ENCODE data around the gene GREM1. TPM values are rescaled to one million over a fixed set of nuclear protein-coding genes. Genes with fewer than 3 reads are reported as not detected.

GREM1 gene
- total RNA-seq, 1 donor from 2014 or later, result not detected

GRCh38 chr15:32683906-32684584 is 33.8 kb upstream of the GREM1 start:
- no peak overlapping the region for H3K27ac Mint-ChIP-seq
- no peaks in the 10 kb centered on the region for H3K27me3 Mint-ChIP-seq
- H3K4me1 Mint-ChIP-seq, result peaks cover 9% of the 10 kb centered on the region
- H3K9me3 Mint-ChIP-seq, result no peaks in the 10 kb centered on the region
- DNase-seq, result no peak
- intact Hi-C loops (cut with micrococcal nuclease), result no loop called here
- H3K36me3 Mint-ChIP-seq (ENCODE audit: low read depth), result peaks cover 10% of the 10 kb centered on the region
- H3K4me3 Mint-ChIP-seq, result no peak overlapping the region

- DNase-seq, result no peak
- Mint-ChIP-seq H3K4me1 (peaks cover 9% of the 10 kb centered on the region), H3K9me3 (no peaks in the 10 kb centered on the region), H3K4me3 (no peak overlapping the region), H3K36me3 (ENCODE audit: low read depth) (peaks cover 8% of the 10 kb centered on the region), H3K27me3 (no peaks in the 10 kb centered on the region), H3K27ac (no peak overlapping the region)
- intact Hi-C loops (cut with micrococcal nuclease), result no loop called here
Observed at GRCh38 chr15:32685576-32685975, 32.2 kb upstream of the GREM1 start.

GRCh38 chr15:32687556-32687955 is 30.2 kb upstream of the GREM1 start:
- Mint-ChIP-seq H3K27me3 (no peaks in the 10 kb centered on the region), H3K4me1 (peaks cover 9% of the 10 kb centered on the region), H3K9me3 (no peaks in the 10 kb centered on the region), H3K4me3 (no peak overlapping the region), H3K36me3 (ENCODE audit: low read depth) (peaks cover 8% of the 10 kb centered on the region), H3K27ac (no peak overlapping the region)
- intact Hi-C loops (cut with micrococcal nuclease), result no loop called here
- DNase-seq, result no peak

GRCh38 chr15:32688151-32688639 is 29.6 kb upstream of the GREM1 start:
- peaks cover 8% of the 10 kb centered on the region for H3K36me3 Mint-ChIP-seq (ENCODE audit: low read depth)
- no peak for DNase-seq
- no peak overlapping the region for H3K4me3 Mint-ChIP-seq
- no peaks in the 10 kb centered on the region for H3K9me3 Mint-ChIP-seq
- no peaks in the 10 kb centered on the region for H3K27me3 Mint-ChIP-seq
- peaks cover 9% of the 10 kb centered on the region for H3K4me1 Mint-ChIP-seq
- intact Hi-C loops (cut with micrococcal nuclease), result no loop called here
- no peak overlapping the region for H3K27ac Mint-ChIP-seq

- Mint-ChIP-seq H3K4me1 (no peaks in the 10 kb centered on the region), H3K27ac (no peak overlapping the region), H3K27me3 (no peaks in the 10 kb centered on the region), H3K9me3 (no peaks in the 10 kb centered on the region), H3K4me3 (no peak overlapping the region), H3K36me3 (ENCODE audit: low read depth) (no peaks in the 10 kb centered on the region)
- intact Hi-C loops (cut with micrococcal nuclease), result no loop called here
- no peak for DNase-seq
Observed at GRCh38 chr15:32690941-32691688, 26.7 kb upstream of the GREM1 start.

- no peaks in the 10 kb centered on the region for H3K9me3 Mint-ChIP-seq
- no peaks in the 10 kb centered on the region for H3K36me3 Mint-ChIP-seq (ENCODE audit: low read depth)
- no peak overlapping the region for H3K4me3 Mint-ChIP-seq
- no peak for DNase-seq
- H3K27me3 Mint-ChIP-seq, result no peaks in the 10 kb centered on the region
- no peak overlapping the region for H3K27ac Mint-ChIP-seq
- no peaks in the 10 kb centered on the region for H3K4me1 Mint-ChIP-seq
- intact Hi-C loops (cut with micrococcal nuclease), result no loop called here
Observed at GRCh38 chr15:32691689-32692038, 26.1 kb upstream of the GREM1 start.

GRCh38 chr15:32692286-32692685 is 25.5 kb upstream of the GREM1 start:
- DNase-seq, result no peak
- Mint-ChIP-seq H3K36me3 (ENCODE audit: low read depth) (no peaks in the 10 kb centered on the region), H3K27me3 (no peaks in the 10 kb centered on the region), H3K9me3 (no peaks in the 10 kb centered on the region), H3K4me1 (no peaks in the 10 kb centered on the region), H3K27ac (no peak overlapping the region), H3K4me3 (no peak overlapping the region)
- intact Hi-C loops (cut with micrococcal nuclease), result no loop called here

GRCh38 chr15:32694222-32694983 is 23.4 kb upstream of the GREM1 start:
- DNase-seq, result no peak
- Mint-ChIP-seq H3K36me3 (ENCODE audit: low read depth) (no peaks in the 10 kb centered on the region), H3K4me1 (no peaks in the 10 kb centered on the region), H3K27me3 (peaks cover 3% of the 10 kb centered on the region), H3K4me3 (no peak overlapping the region), H3K9me3 (no peaks in the 10 kb centered on the region), H3K27ac (no peak overlapping the region)
- intact Hi-C loops (cut with micrococcal nuclease), result no loop called here

- Mint-ChIP-seq H3K4me3 (no peak overlapping the region), H3K36me3 (ENCODE audit: low read depth) (no peaks in the 10 kb centered on the region), H3K9me3 (no peaks in the 10 kb centered on the region), H3K27ac (no peak overlapping the region), H3K27me3 (peaks cover 12% of the 10 kb centered on the region), H3K4me1 (no peaks in the 10 kb centered on the region)
- DNase-seq, result no peak
- intact Hi-C loops (cut with micrococcal nuclease), result no loop called here
Observed at GRCh38 chr15:32698773-32699390, 18.9 kb upstream of the GREM1 start.

- intact Hi-C loops (cut with micrococcal nuclease), result no loop called here
- Mint-ChIP-seq H3K4me3 (no peak overlapping the region), H3K27ac (no peak overlapping the region), H3K36me3 (ENCODE audit: low read depth) (no peaks in the 10 kb centered on the region), H3K9me3 (no peaks in the 10 kb centered on the region), H3K27me3 (peaks cover 21% of the 10 kb centered on the region), H3K4me1 (no peaks in the 10 kb centered on the region)
- DNase-seq, result no peak
Observed at GRCh38 chr15:32700501-32701150, 17.2 kb upstream of the GREM1 start.

- H3K4me1 Mint-ChIP-seq, result no peaks in the 10 kb centered on the region
- H3K27ac Mint-ChIP-seq, result no peak overlapping the region
- peaks cover 29% of the 10 kb centered on the region for H3K27me3 Mint-ChIP-seq
- H3K4me3 Mint-ChIP-seq, result no peak overlapping the region
- DNase-seq, result no peak
- H3K36me3 Mint-ChIP-seq (ENCODE audit: low read depth), result no peaks in the 10 kb centered on the region
- no peaks in the 10 kb centered on the region for H3K9me3 Mint-ChIP-seq
- intact Hi-C loops (cut with micrococcal nuclease), result no loop called here
Observed at GRCh38 chr15:32701863-32702262, 15.9 kb upstream of the GREM1 start.

- Mint-ChIP-seq H3K27ac (no peak overlapping the region), H3K36me3 (ENCODE audit: low read depth) (no peaks in the 10 kb centered on the region), H3K4me3 (no peak overlapping the region), H3K27me3 (peaks cover 39% of the 10 kb centered on the region), H3K4me1 (no peaks in the 10 kb centered on the region), H3K9me3 (no peaks in the 10 kb centered on the region)
- DNase-seq, result no peak
- intact Hi-C loops (cut with micrococcal nuclease), result no loop called here
Observed at GRCh38 chr15:32704395-32704981, 13.3 kb upstream of the GREM1 start.

GRCh38 chr15:32705446-32705845 is 12.4 kb upstream of the GREM1 start:
- Mint-ChIP-seq H3K4me3 (no peak overlapping the region), H3K27ac (no peak overlapping the region), H3K4me1 (no peaks in the 10 kb centered on the region), H3K27me3 (peaks cover 39% of the 10 kb centered on the region), H3K36me3 (ENCODE audit: low read depth) (no peaks in the 10 kb centered on the region), H3K9me3 (no peaks in the 10 kb centered on the region)
- intact Hi-C loops (cut with micrococcal nuclease), result no loop called here
- no peak for DNase-seq

Measured in activated CD4-positive, alpha-beta T cell treated with anti-CD3 and anti-CD28 coated beads, Interleukin-2, amount 10 ng/mL, durations not matched to agents 24 days and 14 days (primary cell).